ENCODE results near the gene CNIH2.

- TF ChIP-seq POLR2A (IDR thresholded peaks at IDR 0.05), result no peak
- no peak for TF ChIP-seq CTCF (IDR thresholded peaks at IDR 0.05 in 4 of 5, conservative IDR thresholded peaks at IDR 0.05 in 1 of 5)
Measured at GRCh38 chr11:66302656-66303055, 24.7 kb downstream of the CNIH2 start.

Data from gastrocnemius medialis (tissue), 4 donors.